NCI-H2081 (cell line): ENCODE measurements around the gene DCLK1.
A peak's percentile ranks its signal among the peaks of the same experiment; 100 is the strongest.

ENCODE experiments used
- DNase-seq, 2 experiments: peaks; one replicate each; lab custom pipeline; 2025; lab: John Stamatoyannopoulos, UW

Gene DCLK1

DNA sequence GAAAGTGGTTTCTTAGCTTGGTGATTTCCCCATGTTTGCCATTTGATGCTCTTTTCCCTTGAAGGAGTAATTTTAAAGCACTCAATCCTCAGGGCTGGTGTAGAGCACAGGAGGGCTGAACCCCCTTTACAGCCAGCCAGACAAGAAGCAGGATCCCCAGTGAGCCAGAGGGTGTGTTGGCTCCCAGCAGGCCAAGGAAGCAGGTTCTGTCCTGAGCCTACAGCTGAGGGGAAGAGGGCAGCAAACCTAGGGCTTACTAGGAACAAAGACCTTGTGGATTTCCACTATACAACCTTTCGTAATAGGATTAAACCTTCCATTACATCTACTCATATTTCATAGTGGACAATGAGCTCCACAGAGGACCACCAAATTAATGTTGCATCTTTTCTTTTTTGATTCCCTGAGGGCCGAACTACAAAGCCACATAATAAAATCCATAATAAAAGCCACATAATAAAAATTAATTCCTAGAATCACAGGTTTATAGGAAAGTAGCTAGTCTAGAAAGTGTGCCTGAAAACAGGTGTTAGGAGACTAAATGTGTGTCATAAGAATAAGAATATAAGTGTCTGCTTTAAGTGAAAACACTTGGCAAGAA, 300.2 kb downstream of the DCLK1 start:
- no peak for DNase-seq

GRCh38 chr13:35826626-35827254, 304.4 kb downstream of the DCLK1 start:
- no peak for DNase-seq

- no peak for DNase-seq
Observed at GRCh38 chr13:35824825-35825224, 306.4 kb downstream of the DCLK1 start.

DNA sequence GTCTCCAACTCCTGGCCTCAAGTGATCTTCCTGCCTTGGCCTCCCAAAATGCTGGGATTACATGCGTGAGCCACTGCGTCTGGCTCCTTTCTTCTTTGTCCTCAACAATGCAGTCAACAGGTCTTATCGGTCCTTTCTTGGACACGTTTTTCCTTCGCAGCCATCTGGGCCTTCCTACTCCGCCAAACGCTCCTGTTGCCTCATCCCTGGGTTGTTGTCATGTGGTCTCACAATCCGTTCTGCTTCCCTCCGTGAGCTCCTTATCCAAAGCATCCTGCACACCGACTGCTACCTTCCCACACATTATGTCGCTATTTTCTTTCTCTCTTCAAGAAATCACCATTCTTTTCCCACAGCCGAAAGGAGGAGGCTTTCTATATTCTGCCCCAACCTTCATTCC, 306.8 kb downstream of the DCLK1 start:
- DNase-seq, result no peak

DNA sequence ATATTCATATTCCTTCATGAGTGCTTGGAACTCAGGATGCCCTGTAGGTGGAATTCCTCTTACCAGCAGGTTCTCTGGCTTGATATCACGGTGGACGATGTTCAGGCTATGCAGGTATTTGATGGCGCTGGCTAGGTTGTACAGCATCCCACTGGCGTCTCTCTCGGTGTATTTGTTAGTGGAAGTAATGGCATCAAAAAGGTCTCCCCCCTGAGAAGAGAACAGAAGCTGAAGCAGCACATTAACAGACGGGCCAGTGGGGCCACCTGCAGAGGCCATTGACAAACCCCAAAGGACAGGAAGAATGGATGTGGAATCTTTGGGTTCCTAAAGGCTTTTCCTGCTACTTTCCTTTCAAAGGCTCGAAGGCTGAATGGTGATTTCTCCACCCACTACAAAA, 308.5 kb downstream of the DCLK1 start:
- no peak for DNase-seq

DNA sequence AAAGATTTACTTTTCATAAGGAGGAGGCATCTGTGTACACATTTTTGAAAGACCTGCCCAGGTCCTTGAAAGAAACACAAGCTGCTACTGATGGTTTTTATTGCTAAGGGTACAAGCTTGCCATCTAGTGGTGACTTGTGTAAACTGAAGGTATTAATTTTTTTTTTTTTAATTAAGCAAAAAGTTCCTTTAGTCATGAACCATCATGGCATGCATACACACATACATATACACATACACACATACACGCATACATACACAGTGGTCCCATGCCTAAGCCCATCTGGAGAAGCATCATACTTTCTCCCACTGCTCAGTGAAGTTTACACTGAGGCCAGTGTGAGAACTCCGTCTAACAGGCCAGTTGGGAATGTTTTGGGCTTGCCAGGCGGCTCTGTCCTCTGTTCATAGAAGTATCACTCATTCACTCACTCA, 312.5 kb downstream of the DCLK1 start:
- DNase-seq, result peak; percentile 33 to 35

DNA sequence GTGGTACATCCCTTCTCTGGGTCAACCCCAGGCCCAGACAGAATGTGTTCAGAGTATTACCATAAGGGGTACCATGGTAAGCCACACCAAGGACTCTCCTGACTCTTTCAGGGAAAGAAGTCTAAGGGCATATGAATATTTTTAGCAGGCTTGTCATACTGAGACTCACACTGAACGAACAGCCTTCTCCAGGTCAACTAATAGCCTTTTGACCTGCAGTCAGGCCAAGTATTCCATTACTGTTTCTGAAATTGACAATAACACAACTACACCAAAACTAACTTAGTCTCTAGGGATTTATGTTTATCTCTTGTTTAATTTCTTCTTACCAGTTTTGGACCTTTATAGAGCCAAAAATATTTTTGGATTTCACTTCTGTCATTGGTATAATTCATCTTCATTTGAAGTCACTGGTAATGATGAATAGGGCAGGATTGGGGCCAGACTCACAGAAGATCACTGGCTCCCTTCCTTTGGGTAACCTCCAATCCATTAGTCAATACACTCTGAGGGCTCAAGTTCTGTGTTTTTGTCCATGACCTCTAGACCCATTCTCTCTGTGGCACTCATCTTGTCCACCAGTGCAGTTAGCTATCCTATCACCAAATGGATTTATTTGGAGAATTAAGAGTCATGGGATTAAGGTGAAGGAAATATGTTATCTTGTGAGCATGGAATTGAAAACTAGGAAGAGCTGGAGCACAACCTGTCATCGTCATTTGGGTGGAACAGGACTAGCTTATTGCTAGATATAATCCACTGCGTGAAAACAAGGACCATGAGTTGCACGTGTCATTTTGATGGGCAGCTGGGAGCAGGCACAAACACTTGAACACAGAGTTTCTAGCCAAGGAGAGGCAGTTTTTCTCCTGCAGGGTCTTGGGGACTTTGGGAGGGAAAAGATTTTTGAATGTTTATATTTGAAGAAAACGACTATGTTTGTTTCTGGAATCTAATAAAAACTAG, 313.3 kb downstream of the DCLK1 start:
- DNase-seq, result no peak

DNA sequence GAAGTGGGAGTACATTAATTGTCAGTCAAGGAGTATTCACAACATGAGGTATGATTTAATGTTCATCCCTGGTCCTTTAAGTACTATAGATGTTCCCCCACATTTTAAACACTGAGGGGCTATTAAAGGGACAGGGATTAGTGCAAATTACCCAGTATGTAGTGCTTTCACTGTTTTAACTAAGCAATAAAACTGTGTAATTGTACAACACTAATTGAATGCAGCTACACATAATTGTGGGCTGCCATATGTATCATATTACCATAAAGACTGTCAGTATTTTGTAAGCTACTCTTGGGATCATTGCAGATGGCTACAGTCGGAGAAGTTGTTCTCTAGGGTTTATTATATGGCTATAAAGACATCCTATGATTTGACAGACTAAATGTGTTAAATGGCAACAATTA, 316.6 kb downstream of the DCLK1 start:
- DNase-seq, result peak in 1 of 2 experiments; percentile 33

GRCh38 chr13:35812736-35813135, 318.4 kb downstream of the DCLK1 start:
- no peak for DNase-seq

GRCh38 chr13:35810321-35810720, 320.9 kb downstream of the DCLK1 start:
- DNase-seq, result peak; percentile 71 to 89

- peak in 1 of 2 experiments; percentile 6 for DNase-seq
Observed at GRCh38 chr13:35808846-35809245, 322.3 kb downstream of the DCLK1 start.

DNA sequence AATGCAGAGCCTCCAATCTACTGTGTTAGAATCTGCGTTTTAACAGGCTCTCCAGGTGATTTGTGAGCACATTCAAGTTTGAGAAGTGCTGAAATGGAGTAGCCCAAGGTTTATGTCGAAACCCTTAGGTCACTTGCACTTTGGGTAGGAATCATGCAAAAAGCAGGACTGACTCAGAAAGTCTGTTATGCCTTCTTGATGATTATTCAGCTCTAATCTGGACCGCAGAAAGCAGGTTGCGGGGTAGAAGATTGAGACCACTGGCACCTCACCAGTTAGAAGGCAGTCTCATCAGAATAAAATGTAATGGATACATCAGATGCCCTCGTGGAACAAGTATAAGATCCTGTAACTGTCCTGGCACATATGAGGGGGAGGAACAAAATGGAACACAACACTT, 326.3 kb downstream of the DCLK1 start:
- no peak for DNase-seq

GRCh38 chr13:35797991-35798390, 333.2 kb downstream of the DCLK1 start:
- no peak for DNase-seq

DNA sequence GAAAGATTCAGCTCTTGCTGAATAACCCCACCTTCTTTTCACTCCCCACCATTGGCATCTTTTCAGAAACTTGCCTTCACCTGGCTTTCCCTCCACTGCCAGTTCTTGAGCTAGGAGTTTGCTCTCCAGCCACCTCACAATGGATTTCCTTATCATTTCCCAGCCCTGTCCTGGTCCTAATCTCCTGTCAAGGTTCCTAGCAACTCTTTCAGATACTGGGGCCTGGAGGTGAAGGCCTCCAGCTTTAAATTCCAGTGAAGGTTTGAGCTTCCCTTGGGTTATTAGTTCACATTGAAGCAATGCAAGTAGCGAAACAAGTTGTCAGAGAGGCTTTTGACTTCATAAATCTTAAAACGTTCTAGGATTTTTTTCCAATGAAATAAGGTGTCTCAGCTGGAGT, 333.9 kb downstream of the DCLK1 start:
- no peak for DNase-seq

GRCh38 chr13:35796623-35797022, 334.6 kb downstream of the DCLK1 start:
- no peak for DNase-seq

GRCh38 chr13:35794734-35795389, 336.3 kb downstream of the DCLK1 start:
- DNase-seq, result no peak

DNA sequence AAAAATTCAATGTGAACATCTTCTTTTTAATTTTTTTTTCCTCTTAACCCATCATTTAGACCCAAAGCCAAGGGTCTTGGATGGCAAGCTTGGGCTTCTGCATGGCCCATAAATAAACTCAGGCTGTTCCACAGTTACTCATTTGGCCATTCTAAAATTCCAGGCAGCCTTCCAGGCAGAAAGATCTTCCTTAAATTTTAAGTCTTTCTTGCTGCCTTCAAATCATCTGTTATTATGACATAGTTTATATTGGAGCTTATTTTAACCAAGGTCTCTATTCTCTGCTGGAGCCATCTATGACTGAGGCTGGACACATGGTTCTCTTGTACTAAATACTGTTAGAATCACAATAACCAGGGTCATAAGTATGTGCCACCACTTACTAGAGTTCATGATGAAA, 337.4 kb downstream of the DCLK1 start:
- no peak for DNase-seq

- no peak for DNase-seq
Observed at GRCh38 chr13:35792911-35793310, 338.3 kb downstream of the DCLK1 start.

GRCh38 chr13:35792021-35792420, 339.2 kb downstream of the DCLK1 start:
- DNase-seq, result no peak

DNA sequence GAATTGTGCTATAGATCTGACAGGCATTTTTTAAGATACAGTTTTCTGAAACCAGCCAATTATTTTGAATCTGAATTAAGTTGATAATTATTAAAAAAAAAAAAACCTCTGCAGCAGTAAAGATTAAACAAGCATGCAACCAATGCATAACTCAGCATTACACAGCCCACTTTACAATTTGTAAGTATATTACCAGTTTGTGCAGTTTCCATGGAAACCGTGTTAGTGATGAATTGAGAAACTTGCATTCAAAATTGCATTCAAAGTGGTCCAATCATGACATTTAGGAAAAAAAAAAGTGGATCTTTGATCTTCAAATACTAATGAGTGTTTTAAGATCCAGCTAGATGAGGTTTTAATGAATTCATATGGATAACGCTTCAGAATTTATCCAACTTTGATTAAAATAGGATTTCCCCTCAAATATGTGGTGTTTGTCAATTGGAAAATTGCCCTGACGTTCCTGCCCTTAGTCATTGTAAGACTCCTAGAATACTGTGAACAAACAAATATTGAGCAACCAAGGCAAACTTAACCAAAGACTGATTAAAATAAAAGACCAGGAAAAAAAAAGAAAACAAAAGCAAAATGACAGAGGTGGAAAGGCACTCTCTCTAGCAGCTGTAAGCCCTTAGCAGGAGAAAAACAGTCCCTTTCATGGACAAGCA, 339.9 kb downstream of the DCLK1 start:
- DNase-seq, result no peak

- DNase-seq, result peak in 1 of 2 experiments; percentile 46
Observed at GRCh38 chr13:35789335-35790165, 341.6 kb downstream of the DCLK1 start.
